Osteocyte (in vitro differentiated cells): ENCODE measurements around the gene SLC1A5. TPM values are rescaled to one million over a fixed set of nuclear protein-coding genes. Genes with fewer than 3 reads are reported as not detected.

Source experiments
- DNase-seq: peaks from one replicate; pipeline ENCODE4 v3.0.0; 2021; ENCODE audit warnings: mixed read lengths; ENCODE audit not compliant: unreplicated experiment; ENCODE audit errors: extremely low spot score
- H3K27ac Mint-ChIP-seq: one replicate; pipeline ENCODE4 v1.8.0; 2021; ENCODE audit warnings: mild to moderate bottlenecking, mixed read lengths; ENCODE audit not compliant: unreplicated experiment
- H3K27me3 Mint-ChIP-seq: one replicate; pipeline ENCODE4 v1.8.0; 2021; ENCODE audit warnings: mixed read lengths; ENCODE audit not compliant: unreplicated experiment
- H3K36me3 Mint-ChIP-seq: one replicate; pipeline ENCODE4 v1.8.0; 2021; ENCODE audit warnings: mixed read lengths; ENCODE audit not compliant: unreplicated experiment
- H3K4me1 Mint-ChIP-seq: one replicate; pipeline ENCODE4 v1.8.0; 2021; ENCODE audit warnings: mixed read lengths; ENCODE audit not compliant: unreplicated experiment
- H3K4me3 Mint-ChIP-seq: one replicate; pipeline ENCODE4 v1.8.0; 2021; ENCODE audit warnings: mild to moderate bottlenecking, moderate library complexity, mixed read lengths; ENCODE audit not compliant: unreplicated experiment
- H3K9me3 Mint-ChIP-seq: one replicate; pipeline ENCODE4 v1.8.0; 2021; ENCODE audit warnings: mixed read lengths; ENCODE audit not compliant: unreplicated experiment
- total RNA-seq: library from RNA; stranded (reverse); gene quantifications from 2 replicates; pipeline ENCODE4 v1.2.1, GENCODE V29; 2021
- TF ChIP-seq, protein P1 (sequence below): fragments of 200-600 bp; sonication (generic); IDR thresholded peaks from 2 replicates; pipeline ENCODE4 v1.5.0; 2021; ENCODE audit warnings: antibody characterized with exemption, mild to moderate bottlenecking, moderate library complexity

The SLC1A5 gene
- total RNA-seq, 1 donor from 2014 or later: 313 TPM

DNA sequence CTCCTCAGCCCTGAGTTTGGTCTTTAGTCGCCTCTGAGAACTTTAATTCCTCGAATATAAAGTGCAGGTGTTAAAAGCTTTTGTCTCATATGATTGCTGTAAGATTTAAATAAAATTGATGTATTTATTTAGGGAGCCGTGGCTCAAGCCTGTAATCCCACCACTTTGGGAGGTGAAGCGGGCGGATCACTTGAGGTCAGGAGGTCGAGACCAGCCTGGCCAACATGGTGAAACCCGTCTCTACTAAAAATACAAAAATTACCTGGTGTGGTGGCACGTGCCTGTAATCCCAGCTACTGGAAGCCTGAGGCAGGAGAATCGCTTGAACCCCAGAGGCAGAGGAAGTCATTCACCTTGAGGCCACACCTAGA, 559 bp upstream of the SLC1A5 start:
- Mint-ChIP-seq H3K27me3 (no peaks in the 10 kb centered on the region), H3K9me3 (no peaks in the 10 kb centered on the region), H3K4me3 (no peak overlapping the region), H3K27ac (no peak overlapping the region), H3K36me3 (peaks cover 11% of the 10 kb centered on the region), H3K4me1 (peaks cover 44% of the 10 kb centered on the region)
- no peak for DNase-seq
- TF ChIP-seq, protein P1, sequence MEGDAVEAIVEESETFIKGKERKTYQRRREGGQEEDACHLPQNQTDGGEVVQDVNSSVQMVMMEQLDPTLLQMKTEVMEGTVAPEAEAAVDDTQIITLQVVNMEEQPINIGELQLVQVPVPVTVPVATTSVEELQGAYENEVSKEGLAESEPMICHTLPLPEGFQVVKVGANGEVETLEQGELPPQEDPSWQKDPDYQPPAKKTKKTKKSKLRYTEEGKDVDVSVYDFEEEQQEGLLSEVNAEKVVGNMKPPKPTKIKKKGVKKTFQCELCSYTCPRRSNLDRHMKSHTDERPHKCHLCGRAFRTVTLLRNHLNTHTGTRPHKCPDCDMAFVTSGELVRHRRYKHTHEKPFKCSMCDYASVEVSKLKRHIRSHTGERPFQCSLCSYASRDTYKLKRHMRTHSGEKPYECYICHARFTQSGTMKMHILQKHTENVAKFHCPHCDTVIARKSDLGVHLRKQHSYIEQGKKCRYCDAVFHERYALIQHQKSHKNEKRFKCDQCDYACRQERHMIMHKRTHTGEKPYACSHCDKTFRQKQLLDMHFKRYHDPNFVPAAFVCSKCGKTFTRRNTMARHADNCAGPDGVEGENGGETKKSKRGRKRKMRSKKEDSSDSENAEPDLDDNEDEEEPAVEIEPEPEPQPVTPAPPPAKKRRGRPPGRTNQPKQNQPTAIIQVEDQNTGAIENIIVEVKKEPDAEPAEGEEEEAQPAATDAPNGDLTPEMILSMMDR: no peak

DNA sequence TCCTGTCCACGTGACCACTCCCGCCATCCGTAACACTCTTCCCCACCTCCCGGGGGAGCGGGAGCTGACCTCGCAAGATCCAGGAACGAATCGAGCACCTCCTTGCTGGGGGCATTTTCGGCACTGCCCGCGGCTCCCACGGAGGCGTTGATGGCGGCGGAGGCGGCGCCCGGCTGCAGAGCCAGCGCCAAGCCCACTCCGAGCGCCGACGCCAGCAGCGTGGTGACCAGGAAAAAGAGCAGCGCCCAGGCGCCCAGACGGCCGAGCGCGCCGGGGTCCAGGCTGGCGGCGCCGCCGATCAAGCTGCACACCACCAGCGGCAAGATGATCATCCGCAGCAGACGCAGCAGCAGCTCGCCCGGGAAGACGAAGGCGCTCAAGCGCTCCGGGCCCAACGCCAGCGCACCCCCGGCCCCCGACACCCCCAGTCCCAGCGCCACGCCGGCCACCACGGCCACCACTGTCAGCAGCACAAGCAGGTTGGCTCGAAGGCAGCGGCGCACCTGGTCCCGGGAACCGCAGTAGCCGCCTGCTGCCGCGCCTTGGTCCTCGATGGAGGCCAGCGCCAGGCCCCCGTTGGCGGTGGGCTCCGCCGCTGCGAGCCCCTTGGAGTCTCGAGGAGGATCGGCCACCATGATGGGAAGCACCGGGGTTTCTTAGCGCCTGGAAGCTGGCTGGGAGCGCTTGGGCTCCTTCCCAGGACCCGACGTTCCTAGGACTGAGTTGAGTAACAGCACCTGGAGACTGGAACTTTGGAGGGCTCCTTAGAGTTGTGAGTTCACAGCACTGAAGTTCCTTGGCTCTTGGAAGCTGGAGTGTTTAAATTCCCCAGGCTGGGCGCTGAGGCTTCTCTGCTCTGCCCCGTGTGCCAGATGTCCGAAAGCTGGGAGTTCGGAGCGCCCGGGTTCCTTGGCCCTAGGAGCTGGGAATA, 798 bp downstream of the SLC1A5 start:
- H3K36me3 Mint-ChIP-seq: peaks cover 20% of the 10 kb centered on the region
- H3K9me3 Mint-ChIP-seq: no peaks in the 10 kb centered on the region
- H3K27ac Mint-ChIP-seq: peak overlapping the region; percentile 99
- TF ChIP-seq, protein P1: no peak
- no peaks in the 10 kb centered on the region for H3K27me3 Mint-ChIP-seq
- DNase-seq: peak; percentile 87
- H3K4me1 Mint-ChIP-seq: peaks cover 45% of the 10 kb centered on the region
- peak overlapping the region; percentile 95 for H3K4me3 Mint-ChIP-seq

DNA sequence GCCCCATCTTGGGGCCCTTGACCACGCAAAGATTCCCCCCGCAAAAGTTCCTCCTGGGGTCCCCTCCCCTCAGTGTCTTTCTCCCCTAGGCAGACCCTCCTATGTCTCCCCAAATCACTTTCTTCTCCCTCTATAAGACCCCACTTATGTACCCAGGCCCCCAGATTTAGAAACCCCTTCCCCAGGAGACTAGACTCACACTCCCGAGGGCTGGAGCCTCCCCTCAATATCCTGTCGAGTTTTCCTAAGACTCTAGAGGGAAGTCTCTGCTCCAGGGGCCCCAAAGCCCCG, 1.4 kb downstream of the SLC1A5 start:
- H3K9me3 Mint-ChIP-seq: no peaks in the 10 kb centered on the region
- DNase-seq: no peak
- peak overlapping the region; percentile 95 for H3K4me3 Mint-ChIP-seq
- H3K27ac Mint-ChIP-seq: peak overlapping the region; percentile 99
- peaks cover 43% of the 10 kb centered on the region for H3K4me1 Mint-ChIP-seq
- peaks cover 23% of the 10 kb centered on the region for H3K36me3 Mint-ChIP-seq
- no peaks in the 10 kb centered on the region for H3K27me3 Mint-ChIP-seq
- TF ChIP-seq, protein P1: no peak

DNA sequence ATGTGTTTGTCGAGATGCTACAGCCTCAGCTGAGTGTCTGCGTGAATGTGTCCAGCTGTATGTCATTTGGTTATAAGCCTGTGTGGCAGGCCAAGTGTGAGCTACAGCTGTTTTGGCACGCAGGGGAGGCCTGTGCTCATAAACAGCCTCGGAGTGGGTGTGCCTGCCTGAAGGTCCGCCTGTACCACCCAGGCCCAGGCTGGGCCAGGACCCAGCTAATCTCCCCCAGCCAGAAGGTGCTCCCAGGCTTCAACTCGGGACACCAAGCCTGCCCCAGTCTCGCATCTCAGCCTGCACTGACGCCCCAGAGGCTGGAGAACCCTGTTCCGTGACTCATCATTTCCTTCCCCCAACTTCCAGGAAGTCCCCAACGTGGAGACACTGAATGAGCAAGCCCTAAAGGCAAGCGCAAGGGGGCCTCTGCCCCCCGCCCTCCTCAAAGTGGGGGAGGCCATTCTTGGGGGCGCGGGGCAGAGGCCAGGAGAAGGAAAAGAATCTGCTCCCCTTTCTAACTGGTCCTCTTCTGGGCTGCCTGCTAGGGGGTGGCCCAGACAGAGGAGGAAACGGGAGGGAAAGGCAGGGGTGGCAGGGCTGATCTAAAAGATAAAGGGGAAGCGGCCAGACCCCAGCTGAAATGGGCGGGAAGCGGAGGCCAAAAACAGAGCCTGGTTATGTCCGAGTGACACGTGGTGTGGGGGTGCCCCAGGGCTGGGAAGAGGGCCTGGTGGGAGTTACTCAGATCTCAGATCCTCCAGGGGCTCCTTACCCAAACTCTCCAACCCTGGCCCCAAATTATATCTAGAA, 2.0 kb downstream of the SLC1A5 start:
- Mint-ChIP-seq H3K4me1 (peaks cover 48% of the 10 kb centered on the region), H3K9me3 (no peaks in the 10 kb centered on the region), H3K36me3 (peaks cover 28% of the 10 kb centered on the region), H3K27me3 (no peaks in the 10 kb centered on the region), H3K27ac (peak overlapping the region; percentile 99), H3K4me3 (peak overlapping the region; percentile 95)
- no peak for DNase-seq
- TF ChIP-seq, protein P1: no peak

DNA sequence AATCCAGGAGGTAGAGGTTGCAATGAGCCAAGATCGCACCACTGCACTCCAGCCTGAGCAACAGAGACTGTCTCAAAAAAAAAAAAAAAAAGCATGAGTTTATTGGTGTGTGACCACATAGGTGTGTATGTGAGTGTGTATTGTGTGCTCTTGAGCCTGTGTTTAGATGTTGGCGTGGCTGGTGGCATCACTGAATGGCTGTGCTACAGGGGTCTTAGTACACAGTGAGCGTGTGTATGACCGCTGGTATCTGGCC, 2.5 kb downstream of the SLC1A5 start:
- Mint-ChIP-seq H3K36me3 (peaks cover 31% of the 10 kb centered on the region), H3K27me3 (no peaks in the 10 kb centered on the region), H3K4me1 (peaks cover 52% of the 10 kb centered on the region), H3K9me3 (no peaks in the 10 kb centered on the region), H3K27ac (peak overlapping the region; percentile 99), H3K4me3 (peak overlapping the region; percentile 95)
- TF ChIP-seq, protein P1: no peak
- no peak for DNase-seq
